Natural killer cell (primary cell): ENCODE data around the gene CBY3. TPM values are rescaled to one million over a fixed set of nuclear protein-coding genes. Genes with fewer than 3 reads are reported as not detected.
"Not testable (repeated sequence)": the region's sequence is repeated elsewhere in the genome, so short reads cannot be mapped to it uniquely, and the experiment has no call there.

Source experiments
- ATAC-seq, 3 donors: fragments of 150-1000 bp in 2 of 3; fragments of 200-7000 bp in 1 of 3; cut with Tn5 transposase; 1 replicate in 1 of 3; 2 replicates in 2 of 3; pipeline ENCODE4 v1.10.0; 2021; ENCODE audit warnings: mild to moderate bottlenecking in 2 of 3, moderate library complexity in 2 of 3
- DNase-seq, 2 donors: peaks; one replicate each; pipeline versions ENCODE4 v3.0.0 to v3.0.0-alpha.2; 2013 to 2021; ENCODE audit warnings: mixed read lengths in 1 of 2
- H3K27ac ChIP-seq: one replicate; pipeline ENCODE4 v1.5.1; 2013; ENCODE audit warnings: mild to moderate bottlenecking, low read length
- H3K27me3 ChIP-seq: one replicate; pipeline ENCODE4 v1.6.1; 2013; ENCODE audit warnings: low read length; ENCODE audit not compliant: control insufficient read depth, insufficient read depth
- H3K36me3 ChIP-seq: one replicate; pipeline ENCODE4 v1.6.1; 2013; ENCODE audit warnings: low read length; ENCODE audit not compliant: control insufficient read depth, insufficient read depth
- H3K4me1 ChIP-seq: one replicate; pipeline ENCODE4 v1.6.1; 2013; ENCODE audit warnings: low read length; ENCODE audit not compliant: control insufficient read depth, insufficient read depth
- H3K4me3 ChIP-seq: one replicate; pipeline ENCODE4 v1.5.1; 2013; ENCODE audit warnings: low read length
- H3K9me3 ChIP-seq: one replicate; pipeline ENCODE4 v1.6.1; 2013; ENCODE audit warnings: low read length; ENCODE audit not compliant: control insufficient read depth, insufficient read depth
- H3K27ac Mint-ChIP-seq, 2 donors: one replicate each; pipeline ENCODE4 v1.8.0; 2022; ENCODE audit warnings: mild to moderate bottlenecking in 2 of 2, mixed read lengths in 2 of 2, moderate library complexity in 1 of 2
- H3K27me3 Mint-ChIP-seq, 2 donors: one replicate each; pipeline ENCODE4 v1.8.0; 2022; ENCODE audit warnings: low read depth in 2 of 2, mixed read lengths in 2 of 2
- H3K36me3 Mint-ChIP-seq: one replicate; pipeline ENCODE4 v1.8.0; 2022; ENCODE audit warnings: mixed read lengths
- H3K4me1 Mint-ChIP-seq, 2 donors: one replicate each; pipeline ENCODE4 v1.8.0; 2022; ENCODE audit warnings: mixed read lengths in 2 of 2
- H3K4me3 Mint-ChIP-seq: one replicate; pipeline ENCODE4 v1.8.0; 2022; ENCODE audit warnings: mild to moderate bottlenecking, moderate library complexity, mixed read lengths
- H3K9me3 Mint-ChIP-seq, 2 donors: one replicate each; pipeline ENCODE4 v1.8.0; 2022; ENCODE audit warnings: mixed read lengths in 2 of 2
- CTCF ChIP-seq: fragments of 200-600 bp; IDR thresholded peaks from one replicate; pipeline ENCODE4 v1.8.0; 2022; ENCODE audit warnings: antibody characterized with exemption
- WGBS: methylation state at CpG from one replicate; pipeline ENCODE4 v1.1.7; 2013; ENCODE audit warnings: missing lambda C conversion rate; ENCODE audit not compliant: insufficient coverage; 5-methylcytosine and 5-hydroxymethylcytosine counted together
- intact Hi-C: fragments of 100-400 bp; cut with micrococcal nuclease; formaldehyde crosslinking; loops from one replicate; pipeline ENCODE4 v1.14.2; 2022
- total RNA-seq, 4 donors: library from RNA; stranded (reverse); fragments of 120-200 nt in 1 of 4; gene quantifications; one replicate each; pipeline versions ENCODE4 v1.2.3 to v1.2.4, GENCODE V29; 2013 to 2022

The CBY3 gene
- total RNA-seq, 3 donors from 2014 or later (not counting 1 experiment from before 2014, with no cell fraction given) = not detected

GRCh38 chr5:179698935-179699615, 18.2 kb upstream of the CBY3 start, which contains the start of gene CANX:
Gene CANX, plus strand, starts transcription at chr5:179698967. Its CDS starts 6,715 bp downstream, at chr5:179705682.
- WGBS = under 1% methylated on average over 58 of the region's 58 CpGs
- Histone ChIP-seq H3K9me3 (no peaks in the 10 kb centered on the region), H3K27me3 (no peaks in the 10 kb centered on the region), H3K27ac (peak within 1 kb of the TSS; percentile 90), H3K36me3 (no peaks in the 10 kb centered on the region), H3K4me3 (peak within 1 kb of the TSS; percentile 73), H3K4me1 (peaks cover 43% of the 10 kb centered on the region)
- Mint-ChIP-seq H3K27me3 (no peaks in the 10 kb centered on the region), H3K4me3 (peak within 1 kb of the TSS; percentile 97), H3K4me1 (peaks cover 53 to 58% of the 10 kb centered on the region in 2 donors), H3K27ac (peak within 1 kb of the TSS; percentile 94 to 99), H3K36me3 (no peaks in the 10 kb centered on the region), H3K9me3 (no peaks in the 10 kb centered on the region)
- intact Hi-C loops = loop anchor here (1.0 kb wide), 3 partner anchors 21 to 76 kb away; partner anchors contain the start of genes HNRNPH1 and MAML1
- DNase-seq = no peak
- ATAC-seq = peak in 2 of 3 donors; percentile 7 to 8
- no peak for TF ChIP-seq CTCF

DNA sequence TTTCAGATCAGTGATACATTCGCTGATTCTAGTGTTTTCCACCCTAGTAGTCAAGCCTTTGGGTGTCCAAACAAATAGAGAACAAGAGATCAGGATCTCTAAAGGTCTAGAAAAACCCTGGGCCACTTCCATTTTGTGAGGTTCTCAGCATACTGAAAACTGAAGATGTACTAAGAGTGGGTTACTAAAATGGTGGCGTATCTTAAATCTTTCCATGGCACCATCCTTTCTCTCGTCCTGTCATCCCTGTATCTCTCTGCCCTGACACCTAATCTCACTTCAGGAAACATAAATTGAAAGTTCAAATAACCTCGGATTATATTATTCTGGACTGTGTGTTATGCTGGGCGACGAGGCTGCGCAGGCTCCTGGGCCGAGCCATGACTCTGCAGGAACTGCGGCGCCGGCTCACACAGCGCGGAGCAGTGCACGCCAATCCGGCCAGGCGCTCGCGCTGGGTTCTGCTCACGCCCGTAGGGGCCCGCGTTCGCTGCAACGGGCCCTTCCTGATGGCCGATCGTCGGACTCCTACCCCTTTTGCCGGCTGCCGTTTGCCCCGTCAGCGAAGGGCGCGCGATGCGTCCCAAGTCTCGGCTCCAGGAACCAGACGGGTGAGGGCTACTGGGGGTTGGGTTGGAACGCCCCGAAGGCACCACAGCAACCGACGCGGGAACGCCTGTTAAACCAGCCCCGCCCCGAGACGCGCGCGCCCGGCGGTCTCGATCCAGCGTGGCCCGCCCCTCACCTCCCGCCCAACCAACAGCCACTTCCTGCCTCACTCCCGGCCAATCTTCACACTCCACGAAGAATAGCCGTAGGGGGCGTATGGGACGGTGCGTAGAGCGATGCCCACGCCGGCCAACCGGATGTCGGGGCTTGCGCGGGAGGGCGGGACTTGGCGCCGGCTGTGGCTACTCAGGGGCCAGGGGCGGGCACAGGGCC, 17.4 kb upstream of the CBY3 start:
- H3K4me1 ChIP-seq = peaks cover 42% of the 10 kb centered on the region
- no peaks in the 10 kb centered on the region for H3K9me3 ChIP-seq
- WGBS = 1% methylated on average over 72 of the region's 72 CpGs
- intact Hi-C loops = loop anchor here (1.0 to 2.0 kb wide), 4 partner anchors 20 to 97 kb away; partner anchors contain the start of genes HNRNPH1 and MAML1
- no peaks in the 10 kb centered on the region for H3K36me3 ChIP-seq
- Mint-ChIP-seq H3K27ac (peak overlapping the region; percentile 94 to 99), H3K27me3 (no peaks in the 10 kb centered on the region), H3K9me3 (no peaks in the 10 kb centered on the region), H3K4me1 (peaks cover 45 to 50% of the 10 kb centered on the region in 2 donors), H3K36me3 (no peaks in the 10 kb centered on the region), H3K4me3 (peak overlapping the region; percentile 97)
- ATAC-seq = peak; percentile 83 to 95 (median 88)
- H3K27ac ChIP-seq = peak overlapping the region; percentile 81
- peak; percentile 99 for DNase-seq
- no peak for TF ChIP-seq CTCF
- no peaks in the 10 kb centered on the region for H3K27me3 ChIP-seq
- H3K4me3 ChIP-seq = peak overlapping the region; percentile 65

- H3K27me3 ChIP-seq, H3K9me3 ChIP-seq, H3K27me3 Mint-ChIP-seq, H3K9me3 Mint-ChIP-seq, H3K36me3 Mint-ChIP-seq, ATAC-seq, DNase-seq, H3K36me3 ChIP-seq: not testable (repeated sequence)
- 92% methylated on average over 9 of the region's 15 CpGs for WGBS
- Histone ChIP-seq H3K27ac (peak overlapping the region; percentile 81), H3K4me1 (peaks cover 40% of the 10 kb centered on the region), H3K4me3 (peak overlapping the region; percentile 65)
- Mint-ChIP-seq H3K4me3 (peak overlapping the region; percentile 97), H3K4me1 (peaks cover 41 to 46% of the 10 kb centered on the region in 2 donors), H3K27ac (peak overlapping the region; percentile 94 to 99)
- intact Hi-C loops = loop anchor here (2.0 kb wide), 1 partner anchor 97 kb away; no protein-coding TSS in a partner anchor
Observed at GRCh38 chr5:179697543-179697942, 16.7 kb upstream of the CBY3 start.

GRCh38 chr5:179697108-179697507, 16.3 kb upstream of the CBY3 start:
- H3K9me3 ChIP-seq = no peaks in the 10 kb centered on the region
- no peaks in the 10 kb centered on the region for H3K27me3 Mint-ChIP-seq
- no peak overlapping the region for H3K4me3 Mint-ChIP-seq
- no peak for TF ChIP-seq CTCF
- H3K4me1 ChIP-seq = peaks cover 39% of the 10 kb centered on the region
- H3K4me1 Mint-ChIP-seq = peaks cover 36 to 42% of the 10 kb centered on the region in 2 donors
- H3K9me3 Mint-ChIP-seq = no peaks in the 10 kb centered on the region
- intact Hi-C loops = loop anchor here (2.0 kb wide), 1 partner anchor 98 kb away; no protein-coding TSS in a partner anchor
- peak overlapping the region; percentile 94 to 99 for H3K27ac Mint-ChIP-seq
- WGBS = 94% methylated on average over 2 of the region's 2 CpGs
- H3K27me3 ChIP-seq = no peaks in the 10 kb centered on the region
- H3K4me3 ChIP-seq = no peak overlapping the region
- H3K36me3 Mint-ChIP-seq = no peaks in the 10 kb centered on the region
- ATAC-seq (no peak), DNase-seq (no peak)
- H3K36me3 ChIP-seq = no peaks in the 10 kb centered on the region
- peak overlapping the region; percentile 81 for H3K27ac ChIP-seq
